CD4-positive, alpha-beta T cell (primary cell): ENCODE results near the gene LHFPL3. TPM values are rescaled to one million over a fixed set of nuclear protein-coding genes. Genes with fewer than 3 reads are reported as not detected.

ENCODE experiments used
- ATAC-seq: fragments of 200-7000 bp; cut with Tn5 transposase; one replicate; pipeline ENCODE4 v1.10.0; 2022; ENCODE audit warnings: mild to moderate bottlenecking; ENCODE audit not compliant: poor library complexity
- CTCF ChIA-PET: fragments of 350-600 bp; sonication (Branson Sonifier 250); formaldehyde crosslinking; loops from one replicate; lab custom pipeline; 2021; ENCODE audit warnings: antibody characterized with exemption, inconsistent platforms; lab: Charles Lee
- POLR2A ChIA-PET: fragments of 350-600 bp; sonication (Branson Sonifier 250); formaldehyde crosslinking; loops from one replicate; lab custom pipeline; 2021; ENCODE audit warnings: antibody characterized with exemption, inconsistent platforms; lab: Charles Lee
- DNase-seq, 14 experiments: peaks; one replicate each; pipeline ENCODE4 v3.0.0-alpha.2; 2013 to 2020; ENCODE audit warnings: mixed read lengths in 2 of 14
- H3K27ac ChIP-seq, 2 donors: one replicate each; pipeline versions ENCODE4 v1.5.1 to v1.7.0; 2013; ENCODE audit warnings: low read length in 2 of 2, low read depth in 1 of 2, mild to moderate bottlenecking in 1 of 2
- H3K27me3 ChIP-seq, 2 experiments: 1 replicate in 1 of 2; 2 replicates in 1 of 2; pipeline versions ENCODE4 v1.6.1 to v1.7.0; 2013; ENCODE audit warnings: low read length in 2 of 2, control low read depth in 1 of 2, mild to moderate bottlenecking in 1 of 2, moderate library complexity in 1 of 2; ENCODE audit not compliant: insufficient read depth in 2 of 2, control insufficient read depth in 1 of 2
- H3K36me3 ChIP-seq: one replicate; pipeline ENCODE4 v1.6.1; 2013; ENCODE audit warnings: low read length, control low read depth; ENCODE audit not compliant: insufficient read depth
- H3K4me1 ChIP-seq: one replicate; pipeline ENCODE4 v1.6.1; 2013; ENCODE audit warnings: low read length, control low read depth; ENCODE audit not compliant: insufficient read depth
- H3K4me3 ChIP-seq: one replicate; pipeline ENCODE4 v1.5.1; 2013; ENCODE audit warnings: mild to moderate bottlenecking, low read length, moderate library complexity
- H3K9me3 ChIP-seq, 2 experiments: 1 replicate in 1 of 2; 2 replicates in 1 of 2; pipeline versions ENCODE4 v1.6.1 to v1.7.0; 2013; ENCODE audit warnings: low read length in 2 of 2, mild to moderate bottlenecking in 2 of 2, control low read depth in 1 of 2, moderate library complexity in 1 of 2; ENCODE audit not compliant: control insufficient read depth in 1 of 2, insufficient read depth in 1 of 2
- H3K27ac Mint-ChIP-seq: one replicate; pipeline ENCODE4 v1.8.0; 2020; ENCODE audit warnings: mixed read lengths
- H3K27me3 Mint-ChIP-seq: one replicate; pipeline ENCODE4 v1.8.0; 2021; ENCODE audit warnings: mixed read lengths
- H3K36me3 Mint-ChIP-seq: one replicate; pipeline ENCODE4 v1.8.0; 2021; ENCODE audit warnings: low read depth, mixed read lengths
- H3K4me1 Mint-ChIP-seq: one replicate; pipeline ENCODE4 v1.8.0; 2021; ENCODE audit warnings: low read depth, mixed read lengths
- H3K4me3 Mint-ChIP-seq: one replicate; pipeline ENCODE4 v1.8.0; 2020; ENCODE audit warnings: mild to moderate bottlenecking, mixed read lengths
- H3K9me3 Mint-ChIP-seq: one replicate; pipeline ENCODE4 v1.8.0; 2020; ENCODE audit warnings: mixed read lengths
- intact Hi-C, 2 experiments: fragments of 100-400 bp; cut with DNase I in 1 of 2; cut with micrococcal nuclease in 1 of 2; formaldehyde crosslinking; loops; one replicate each; pipeline versions ENCODE4 v1.15.1 to v1.9.0; 2023 to 2025; cut with DNase I, micrococcal nuclease
- total RNA-seq, 174 experiments: library from RNA in 2 of 174; stranded (reverse) in 2 of 174; gene quantifications; one replicate each; pipeline ENCODE4 v1.2.3 and lab custom pipeline; 2021 to 2026
- TF ChIP-seq, protein P1 (sequence below): fragments of 200-600 bp; IDR thresholded peaks from one replicate; pipeline ENCODE4 v1.8.0; 2022; ENCODE audit warnings: antibody characterized with exemption, mild to moderate bottlenecking

The LHFPL3 gene
- total RNA-seq, 2 experiments from 2014 or later = not detected

DNA sequence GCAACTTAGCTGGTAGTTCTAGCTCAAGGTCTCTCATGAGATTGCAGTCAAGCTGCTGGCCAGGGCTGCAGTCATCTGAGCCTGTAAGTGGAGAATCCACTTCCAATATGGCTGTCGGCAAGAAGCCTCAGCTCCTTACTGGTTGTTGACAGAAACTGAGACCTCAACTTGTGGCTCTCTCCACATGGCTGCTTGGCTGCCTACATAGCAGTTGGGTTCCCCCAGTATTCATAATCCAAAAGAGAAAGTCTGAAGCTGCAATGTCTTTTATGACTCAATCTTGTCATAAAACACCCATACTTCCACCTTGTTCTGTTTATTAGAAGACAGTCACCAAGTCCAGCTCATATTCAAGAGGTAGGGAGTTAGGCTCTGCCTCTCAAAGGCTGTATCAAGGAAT is 350.7 kb downstream of the LHFPL3 start:
- Mint-ChIP-seq H3K4me1 (no peaks in the 10 kb centered on the region), H3K27me3 (peaks cover 14% of the 10 kb centered on the region), H3K4me3 (no peak overlapping the region), H3K27ac (no peak overlapping the region), H3K9me3 (no peaks in the 10 kb centered on the region), H3K36me3 (no peaks in the 10 kb centered on the region)
- intact Hi-C loops = no loop called here
- Histone ChIP-seq H3K36me3 (no peaks in the 10 kb centered on the region), H3K9me3 (no peaks in the 10 kb centered on the region), H3K4me3 (no peak overlapping the region), H3K4me1 (no peaks in the 10 kb centered on the region), H3K27ac (no peak overlapping the region), H3K27me3 (peaks cover 3 to 5% of the 10 kb centered on the region in 2 experiments)
- ChIA-PET CTCF (no interaction called here), POLR2A (no interaction called here)
- ATAC-seq (no peak), DNase-seq (no peak)
- TF ChIP-seq, protein P1, sequence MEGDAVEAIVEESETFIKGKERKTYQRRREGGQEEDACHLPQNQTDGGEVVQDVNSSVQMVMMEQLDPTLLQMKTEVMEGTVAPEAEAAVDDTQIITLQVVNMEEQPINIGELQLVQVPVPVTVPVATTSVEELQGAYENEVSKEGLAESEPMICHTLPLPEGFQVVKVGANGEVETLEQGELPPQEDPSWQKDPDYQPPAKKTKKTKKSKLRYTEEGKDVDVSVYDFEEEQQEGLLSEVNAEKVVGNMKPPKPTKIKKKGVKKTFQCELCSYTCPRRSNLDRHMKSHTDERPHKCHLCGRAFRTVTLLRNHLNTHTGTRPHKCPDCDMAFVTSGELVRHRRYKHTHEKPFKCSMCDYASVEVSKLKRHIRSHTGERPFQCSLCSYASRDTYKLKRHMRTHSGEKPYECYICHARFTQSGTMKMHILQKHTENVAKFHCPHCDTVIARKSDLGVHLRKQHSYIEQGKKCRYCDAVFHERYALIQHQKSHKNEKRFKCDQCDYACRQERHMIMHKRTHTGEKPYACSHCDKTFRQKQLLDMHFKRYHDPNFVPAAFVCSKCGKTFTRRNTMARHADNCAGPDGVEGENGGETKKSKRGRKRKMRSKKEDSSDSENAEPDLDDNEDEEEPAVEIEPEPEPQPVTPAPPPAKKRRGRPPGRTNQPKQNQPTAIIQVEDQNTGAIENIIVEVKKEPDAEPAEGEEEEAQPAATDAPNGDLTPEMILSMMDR = no peak

DNA sequence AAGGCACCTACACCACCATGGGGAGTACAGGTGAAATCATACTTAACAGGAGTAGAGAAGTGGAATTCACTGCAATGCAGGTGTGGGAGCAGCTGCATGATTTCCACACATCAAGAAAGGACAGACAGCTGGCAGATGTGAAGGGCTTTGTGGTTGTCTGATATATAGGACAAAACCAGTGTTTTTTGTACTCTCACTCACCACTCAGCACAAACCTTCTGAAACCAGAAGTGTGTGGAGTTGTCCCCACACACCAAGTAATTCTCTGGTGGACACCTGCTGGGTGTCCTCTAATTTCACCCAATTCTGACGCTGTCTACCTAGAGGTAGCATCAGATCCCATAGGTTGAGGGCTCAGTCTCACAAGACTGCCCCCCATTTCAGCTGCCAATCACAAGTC is 357.9 kb downstream of the LHFPL3 start:
- POLR2A ChIA-PET = no interaction called here
- Mint-ChIP-seq H3K4me3 (no peak overlapping the region), H3K4me1 (no peaks in the 10 kb centered on the region), H3K36me3 (no peaks in the 10 kb centered on the region), H3K9me3 (no peaks in the 10 kb centered on the region), H3K27me3 (peaks cover 29% of the 10 kb centered on the region), H3K27ac (no peak overlapping the region)
- peaks cover 0 to 3% of the 10 kb centered on the region in 2 experiments for H3K27me3 ChIP-seq
- no peak for DNase-seq
- CTCF ChIA-PET = no interaction called here
- H3K36me3 ChIP-seq = no peaks in the 10 kb centered on the region
- intact Hi-C loops = no loop called here
- no peaks in the 10 kb centered on the region for H3K9me3 ChIP-seq
- no peak overlapping the region for H3K27ac ChIP-seq
- no peak overlapping the region for H3K4me3 ChIP-seq
- TF ChIP-seq, protein P1 = no peak
- no peaks in the 10 kb centered on the region for H3K4me1 ChIP-seq
- ATAC-seq = no peak

DNA sequence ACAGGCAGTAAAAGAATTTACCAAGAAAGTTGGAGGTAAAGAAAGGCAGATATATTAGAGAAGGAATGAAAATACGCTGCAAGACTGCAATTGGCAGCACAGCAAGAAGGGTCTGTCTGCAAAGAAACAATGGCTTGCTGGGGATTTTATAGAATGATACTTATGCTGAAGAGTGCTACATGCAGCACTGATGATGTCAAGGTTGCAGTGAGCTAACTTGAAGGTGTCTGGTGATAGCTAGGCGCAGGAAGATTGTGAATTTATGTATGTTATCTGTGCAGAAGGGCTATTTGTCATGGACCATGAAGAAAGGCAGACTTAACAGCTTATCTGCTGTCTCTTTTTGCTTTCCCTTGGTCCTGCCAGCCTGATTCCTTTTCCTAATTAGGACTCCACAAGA is 366.3 kb downstream of the LHFPL3 start:
- DNase-seq = no peak
- Mint-ChIP-seq H3K27ac (no peak overlapping the region), H3K27me3 (peaks cover 4% of the 10 kb centered on the region), H3K4me1 (no peaks in the 10 kb centered on the region), H3K4me3 (no peak overlapping the region), H3K9me3 (no peaks in the 10 kb centered on the region), H3K36me3 (no peaks in the 10 kb centered on the region)
- Histone ChIP-seq H3K36me3 (no peaks in the 10 kb centered on the region), H3K4me3 (no peak overlapping the region), H3K4me1 (no peaks in the 10 kb centered on the region), H3K27ac (no peak overlapping the region), H3K9me3 (peaks cover 0 to 7% of the 10 kb centered on the region in 2 experiments), H3K27me3 (peaks cover 0 to 3% of the 10 kb centered on the region in 2 experiments)
- no peak for ATAC-seq
- CTCF ChIA-PET = no interaction called here
- TF ChIP-seq, protein P1 = no peak
- intact Hi-C loops = no loop called here
- POLR2A ChIA-PET = no interaction called here
